Spleen (tissue), 11 donors: ENCODE results near the gene MAP3K12. TPM values are rescaled to one million over a fixed set of nuclear protein-coding genes. Genes with fewer than 3 reads are reported as not detected.

Experiments used
- DNase-seq: peaks from one replicate; pipeline ENCODE4 v3.0.0-alpha.2; 2020
- H3K27ac ChIP-seq, 8 donors: fragments of 200-600 bp; sonication (generic) in 7 of 8; 1 replicate in 4 of 8; 2 replicates in 4 of 8; pipeline versions ENCODE4 v1.5.0 to v1.8.0; 2016 to 2021; ENCODE audit warnings: inconsistent platforms in 4 of 8, mild to moderate bottlenecking in 4 of 8, moderate library complexity in 1 of 8
- H3K27me3 ChIP-seq, 7 donors: fragments of 200-600 bp; sonication (generic) in 6 of 7; replicated peaks in 1 of 7; 1 replicate in 4 of 7; 2 replicates in 3 of 7; pipeline versions ENCODE4 v1.5.0 to v1.8.0; 2016 to 2021; ENCODE audit warnings: inconsistent platforms in 3 of 7, mild to moderate bottlenecking in 1 of 7
- H3K36me3 ChIP-seq, 6 donors: fragments of 200-600 bp; sonication (generic) in 5 of 6; 1 replicate in 4 of 6; 2 replicates in 2 of 6; pipeline versions ENCODE4 v1.5.0 to v1.8.0; 2016 to 2021; ENCODE audit warnings: inconsistent platforms in 2 of 6
- H3K4me1 ChIP-seq, 6 donors: fragments of 200-600 bp; sonication (generic) in 5 of 6; 1 replicate in 3 of 6; 2 replicates in 3 of 6; pipeline versions ENCODE4 v1.5.0 to v1.8.0; 2016 to 2021; ENCODE audit warnings: inconsistent platforms in 3 of 6
- H3K4me3 ChIP-seq, 8 donors: fragments of 200-600 bp; sonication (generic) in 7 of 8; 1 replicate in 4 of 8; 2 replicates in 4 of 8; pipeline versions ENCODE4 v1.5.0 to v1.8.0; 2016 to 2021; ENCODE audit warnings: inconsistent platforms in 4 of 8, mild to moderate bottlenecking in 4 of 8, moderate library complexity in 2 of 8
- H3K9me3 ChIP-seq, 8 donors: fragments of 200-600 bp; sonication (generic) in 7 of 8; 1 replicate in 4 of 8; 2 replicates in 4 of 8; pipeline versions ENCODE4 v1.5.0 to v1.8.0; 2016 to 2021; ENCODE audit warnings: inconsistent platforms in 4 of 8
- CTCF ChIP-seq, 11 experiments: fragments of 200-600 bp in 7 of 11; fragments of 450-650 bp in 4 of 11; sonication (generic) in 4 of 11; IDR thresholded peaks in 8 of 11; conservative IDR thresholded peaks in 3 of 11; 1 replicate in 7 of 11; 2 replicates in 4 of 11; pipeline versions ENCODE4 v1.4.0 to v1.8.0; 2016 to 2021; ENCODE audit warnings: antibody characterized with exemption in 11 of 11, inconsistent platforms in 4 of 11, mild to moderate bottlenecking in 1 of 11
- POLR2A ChIP-seq, 3 donors: fragments of 450-650 bp; IDR thresholded peaks; one replicate each; pipeline ENCODE4 v1.5.1; 2017; ENCODE audit warnings: antibody characterized with exemption in 3 of 3, mild to moderate bottlenecking in 1 of 3
- POLR2AphosphoS5 ChIP-seq, 3 donors: sonication (generic); formaldehyde crosslinking; IDR thresholded peaks; one replicate each; pipeline ENCODE4 v1.5.1; 2017; ENCODE audit warnings: antibody characterized with exemption in 3 of 3
- WGBS, 5 donors: extraction: QIAGEN DNeasy Blood & Tissue Kit in 3 of 5; methylation state at CpG; one replicate each; pipeline versions ENCODE4 v1.1.5 to v1.1.7; 2013 to 2018; 5-methylcytosine and 5-hydroxymethylcytosine counted together
- intact Hi-C: fragments of 100-400 bp; cut with DNase I; formaldehyde crosslinking; loops from one replicate; pipeline ENCODE4 v1.15.0; 2023; ENCODE audit warnings: low total_unique reads
- polyA plus RNA-seq, 3 donors: library from polyadenylated mRNA; stranded (reverse); fragments of 200-250 nt; gene quantifications; one replicate each; pipeline ENCODE4 v1.2.1, GENCODE V29; 2013
- total RNA-seq, 7 donors: library from RNA; depleted of rRNA in 3 of 7; stranded (reverse); fragments of >200 nt in 3 of 7; fragmentation: NEBNext Ultra II Directional in 4 of 7; extraction: Animal tissue kit (Norgen Biotek cat#: 25700) in 4 of 7; gene quantifications; one replicate each; pipeline versions ENCODE4 v1.1.0 to v1.2.1, GENCODE V29; 2016 to 2021
- donor health status: healthy with polysubstance abuse.
- donor health status: DM: no; HTN: no; CAD: no; lungs with moderate emphysema.
- donor health status: DM: no; HTN: no; CAD: no.
- donor health status: Bipolar disorder and iron deficiency.
- donor health status: healthy.
- donor health status: DM: no; HTN: no; CAD: no.
- donor health status: DM: yes; HTN: yes; CAD: no.

Gene MAP3K12
- total and polyA plus RNA-seq, 10 donors = 8.0 to 27.4 (median 18.0) TPM

GRCh38 chr12:53532524-53533445 is 33.5 kb upstream of the MAP3K12 start:
- TF ChIP-seq POLR2A (IDR thresholded peaks at IDR 0.05) (no peak), CTCF (IDR thresholded peaks at IDR 0.05 in 8 of 11, conservative IDR thresholded peaks at IDR 0.05 in 3 of 11) (no peak), POLR2AphosphoS5 (IDR thresholded peaks at IDR 0.05) (no peak)
- WGBS, 5 donors = 75 to 97% (median 88%) methylated on average over 7 of the region's 7 CpGs
- intact Hi-C loops = no loop called here
- Histone ChIP-seq H3K4me3 (no peak overlapping the region), H3K9me3 (no peaks in the 10 kb centered on the region), H3K27ac (no peak overlapping the region), H3K36me3 (peaks cover 21 to 100% (median 94%) of the 10 kb centered on the region in 6 donors), H3K27me3 (no peaks in the 10 kb centered on the region), H3K4me1 (no peaks in the 10 kb centered on the region)
- DNase-seq = no peak

- H3K4me1 ChIP-seq = no peaks in the 10 kb centered on the region
- no peak overlapping the region for H3K27ac ChIP-seq
- WGBS, 5 donors = 76 to 96% (median 88%) methylated on average over 3 of the region's 3 CpGs
- no peaks in the 10 kb centered on the region for H3K9me3 ChIP-seq
- no peaks in the 10 kb centered on the region for H3K27me3 ChIP-seq
- H3K4me3 ChIP-seq = no peak overlapping the region
- peaks cover 21 to 100% (median 93%) of the 10 kb centered on the region in 6 donors for H3K36me3 ChIP-seq
- intact Hi-C loops = no loop called here
- TF ChIP-seq CTCF (IDR thresholded peaks at IDR 0.05 in 8 of 11, conservative IDR thresholded peaks at IDR 0.05 in 3 of 11) = no peak
- DNase-seq = no peak
Observed at GRCh38 chr12:53532021-53532420, 32.8 kb upstream of the MAP3K12 start.

GRCh38 chr12:53530920-53531319 is 31.7 kb upstream of the MAP3K12 start:
- intact Hi-C loops = no loop called here
- Histone ChIP-seq H3K4me1 (no peaks in the 10 kb centered on the region), H3K9me3 (no peaks in the 10 kb centered on the region), H3K27ac (no peak overlapping the region), H3K4me3 (no peak overlapping the region), H3K27me3 (no peaks in the 10 kb centered on the region), H3K36me3 (peaks cover 18 to 100% (median 89%) of the 10 kb centered on the region in 6 donors)
- TF ChIP-seq CTCF (IDR thresholded peaks at IDR 0.05 in 8 of 11, conservative IDR thresholded peaks at IDR 0.05 in 3 of 11) (no peak), POLR2A (IDR thresholded peaks at IDR 0.05) (no peak), POLR2AphosphoS5 (IDR thresholded peaks at IDR 0.05) (no peak)
- 92 to 96% (median 94%) methylated on average over 4 of the region's 4 CpGs for WGBS, 5 donors
- no peak for DNase-seq

GRCh38 chr12:53530061-53530460 is 30.8 kb upstream of the MAP3K12 start:
- H3K27me3 ChIP-seq = no peaks in the 10 kb centered on the region
- H3K4me3 ChIP-seq = no peak overlapping the region
- H3K4me1 ChIP-seq = no peaks in the 10 kb centered on the region
- intact Hi-C loops = no loop called here
- H3K9me3 ChIP-seq = no peaks in the 10 kb centered on the region
- no peak for DNase-seq
- no peak overlapping the region for H3K27ac ChIP-seq
- TF ChIP-seq POLR2AphosphoS5 (IDR thresholded peaks at IDR 0.05) (no peak), POLR2A (IDR thresholded peaks at IDR 0.05) (no peak), CTCF (IDR thresholded peaks at IDR 0.05 in 8 of 11, conservative IDR thresholded peaks at IDR 0.05 in 3 of 11) (no peak)
- H3K36me3 ChIP-seq = peaks cover 17 to 100% (median 87%) of the 10 kb centered on the region in 6 donors
- 78 to 91% (median 83%) methylated on average over 2 of the region's 2 CpGs for WGBS, 5 donors
